ENCODE data around the gene BRI3BP. TPM values are rescaled to one million over a fixed set of nuclear protein-coding genes. Genes with fewer than 3 reads are reported as not detected.
"Not testable (repeated sequence)": the region's sequence is repeated elsewhere in the genome, so short reads cannot be mapped to it uniquely, and the experiment has no call there.

Gene BRI3BP
- polyA plus RNA-seq, 3 donors = 8.7 to 11.4 (median 9.4) TPM

- DNase-seq = peak; percentile 80
Measured at GRCh38 chr12:125065021-125065918, 71.8 kb downstream of the BRI3BP start, which contains the start of gene AACS. AACS (plus strand) TSS chr12:125065435; CDS start chr12:125065585, 150 bp downstream.

GRCh38 chr12:125065919-125066570 is 72.6 kb downstream of the BRI3BP start:
- DNase-seq = no peak

GRCh38 chr12:125068391-125068790 is 74.9 kb downstream of the BRI3BP start:
- no peak for DNase-seq

- no peak for DNase-seq
Measured at GRCh38 chr12:125069616-125070015, 76.2 kb downstream of the BRI3BP start.

- no peak for DNase-seq
Measured at GRCh38 chr12:125070112-125070511, 76.7 kb downstream of the BRI3BP start.

GRCh38 chr12:125070661-125071390 is 77.4 kb downstream of the BRI3BP start:
- DNase-seq = no peak

- no peak for DNase-seq
Measured at GRCh38 chr12:125071456-125071855, 78.0 kb downstream of the BRI3BP start.

- no peak for DNase-seq
Measured at GRCh38 chr12:125072496-125072895, 79.1 kb downstream of the BRI3BP start.

GRCh38 chr12:125074294-125074693 is 80.8 kb downstream of the BRI3BP start:
- not testable (repeated sequence) for DNase-seq

- no peak for DNase-seq
Measured at GRCh38 chr12:125076103-125076502, 82.7 kb downstream of the BRI3BP start.

- DNase-seq = no peak
Measured at GRCh38 chr12:125079084-125079483, 85.6 kb downstream of the BRI3BP start.

- no peak for DNase-seq
Measured at GRCh38 chr12:125079648-125080645, 86.5 kb downstream of the BRI3BP start.

Other genes starting within 250 kb of the BRI3BP start
- 10 to 100 TPM; 24.2 to 24.8 (median 24.7) TPM for gene SCARB1, start 129.8 kb upstream of the BRI3BP start, polyA plus RNA-seq (ENCODE audit: insufficient read length in 3 of 3)
- 1,000 to 10,000 TPM in 2 of 3 donors, 100 to 1,000 TPM in 1; 850 to 1,219 (median 1,080) TPM for gene UBC, start 79.0 kb upstream of the BRI3BP start, polyA plus RNA-seq (ENCODE audit: insufficient read length in 3 of 3)
- gene DHX37, start 4.5 kb upstream of the BRI3BP start, polyA plus RNA-seq (ENCODE audit: insufficient read length in 3 of 3) = 10 to 100 TPM; 11.4 to 12.9 (median 11.8) TPM
- gene AACS, start 71.8 kb downstream of the BRI3BP start, polyA plus RNA-seq (ENCODE audit: insufficient read length in 3 of 3) = 10 to 100 TPM; 25.4 to 29.1 (median 28.4) TPM
- 1 to 10 TPM; 3.5 to 4.3 (median 4.2) TPM for gene TMEM132B, start 192.7 kb downstream of the BRI3BP start, polyA plus RNA-seq (ENCODE audit: insufficient read length in 3 of 3)